A549 (cell line): Measurements from ENCODE around the gene ANKRD13A. TPM values are rescaled to one million over a fixed set of nuclear protein-coding genes. Genes with fewer than 3 reads are reported as not detected.
A peak's percentile ranks its signal among the peaks of the same experiment; 100 is the strongest.

Experiments used
- BHLHE40 ChIP-seq: IDR thresholded peaks from 2 replicates; pipeline ENCODE4 v1.6.1; 2012; ENCODE audit warnings: low read depth, low read length, inconsistent platforms
- CBX2 ChIP-seq: fragments of 200-600 bp; sonication (generic); IDR thresholded peaks from 2 replicates; pipeline ENCODE4 v1.6.1; 2016; ENCODE audit warnings: low read depth, mild to moderate bottlenecking, borderline replicate concordance
- CBX8 ChIP-seq: fragments of 200-600 bp; sonication (generic); IDR thresholded peaks from 2 replicates; pipeline ENCODE4 v1.6.1; 2016
- CHD4 ChIP-seq: fragments of 200-600 bp; sonication (generic); IDR thresholded peaks from 2 replicates; pipeline ENCODE4 v1.6.1; 2016; ENCODE audit warnings: antibody characterized with exemption, mild to moderate bottlenecking, borderline replicate concordance
- EHF ChIP-seq: fragments of 250-450 bp; sonication (Bioruptor Pico); IDR thresholded peaks from 2 replicates; pipeline ENCODE4 v1.5.0; 2020; ENCODE audit warnings: mild to moderate bottlenecking
- FOSB ChIP-seq: fragments of 250-450 bp; sonication (Bioruptor Pico); IDR thresholded peaks from 2 replicates; pipeline ENCODE4 v1.5.0; 2020; ENCODE audit warnings: mild to moderate bottlenecking, moderate library complexity
- FOSL2 ChIP-seq, 2 experiments: fragments of 450-650 bp in 1 of 2; fragments of >200 bp in 1 of 2; sonication (Bioruptor Twin) in 1 of 2; formaldehyde crosslinking; IDR thresholded peaks; 2 replicates each; pipeline versions ENCODE4 v1.5.0 to v1.6.1; 2016 to 2020; ENCODE audit warnings: mild to moderate bottlenecking in 1 of 2, moderate library complexity in 1 of 2
- HEYL ChIP-seq: fragments of 250-450 bp; sonication (Bioruptor Pico); IDR thresholded peaks from 2 replicates; pipeline ENCODE4 v1.8.0; 2021; ENCODE audit warnings: mild to moderate bottlenecking, moderate library complexity
- HMGXB4 ChIP-seq: fragments of 250-450 bp; sonication (Bioruptor Pico); IDR thresholded peaks from 2 replicates; pipeline ENCODE4 v1.5.0; 2021; ENCODE audit warnings: mild to moderate bottlenecking, moderate library complexity, borderline replicate concordance
- HOXA7 ChIP-seq: fragments of 250-450 bp; sonication (Bioruptor Pico); IDR thresholded peaks from 2 replicates; pipeline ENCODE4 v1.5.0; 2020; ENCODE audit warnings: mild to moderate bottlenecking, moderate library complexity
- HOXB13 ChIP-seq: fragments of 250-450 bp; sonication (Bioruptor Pico); IDR thresholded peaks from 2 replicates; pipeline ENCODE4 v1.5.0; 2020; ENCODE audit warnings: low read depth, mild to moderate bottlenecking, moderate library complexity
- HOXB5 ChIP-seq: fragments of 250-450 bp; sonication (Bioruptor Pico); IDR thresholded peaks from 2 replicates; pipeline ENCODE4 v1.5.0; 2020; ENCODE audit warnings: mild to moderate bottlenecking, moderate library complexity
- JUN ChIP-seq, 2 experiments: fragments of >200 bp; sonication (Bioruptor Twin); formaldehyde crosslinking; IDR thresholded peaks; 2 replicates in 1 of 2; 3 replicates in 1 of 2; pipeline ENCODE4 v1.6.1; 2016 to 2017
- JUNB ChIP-seq: fragments of >200 bp; sonication (Bioruptor Twin); formaldehyde crosslinking; IDR thresholded peaks from 2 replicates; pipeline ENCODE4 v1.6.1; 2016
- KDM1A ChIP-seq: fragments of 200-600 bp; sonication (generic); IDR thresholded peaks from 2 replicates; pipeline ENCODE4 v1.6.1; 2016; ENCODE audit warnings: low read depth, mild to moderate bottlenecking
- MAX ChIP-seq: IDR thresholded peaks from 2 replicates; pipeline ENCODE4 v1.6.1; 2012
- MAZ ChIP-seq: fragments of 150-350 bp; IDR thresholded peaks from 2 replicates; pipeline ENCODE4 v1.6.1; 2014; ENCODE audit warnings: antibody characterized with exemption, low read depth, low read length, borderline replicate concordance
- NFE2L2 ChIP-seq: fragments of 150-350 bp; conservative IDR thresholded peaks from 2 replicates; pipeline ENCODE4 v1.6.1; 2014; ENCODE audit warnings: low read length
- PHF8 ChIP-seq: fragments of 200-600 bp; sonication (generic); IDR thresholded peaks from 2 replicates; pipeline ENCODE4 v1.6.1; 2016; ENCODE audit warnings: low read depth, mild to moderate bottlenecking, antibody characterized with exemption, moderate library complexity, borderline replicate concordance
- POLR2A ChIP-seq: IDR thresholded peaks from 2 replicates; pipeline ENCODE4 v1.6.1; 2012; ENCODE audit warnings: mild to moderate bottlenecking, low read length
- RAD21 ChIP-seq, 2 experiments: fragments of >200 bp in 1 of 2; sonication (Bioruptor Twin) in 1 of 2; formaldehyde crosslinking in 1 of 2; IDR thresholded peaks in 1 of 2; conservative IDR thresholded peaks in 1 of 2; 2 replicates in 1 of 2; 3 replicates in 1 of 2; pipeline ENCODE4 v1.6.1; 2012 to 2018; ENCODE audit warnings: inconsistent platforms in 1 of 2
- RARB ChIP-seq: fragments of 250-450 bp; sonication (Bioruptor Pico); IDR thresholded peaks from 2 replicates; pipeline ENCODE4 v1.8.0; 2021; ENCODE audit warnings: mild to moderate bottlenecking, moderate library complexity
- REST ChIP-seq: fragments of 200-600 bp; sonication (generic); IDR thresholded peaks from 2 replicates; pipeline ENCODE4 v1.6.1; 2016; ENCODE audit warnings: antibody characterized with exemption, mild to moderate bottlenecking, moderate library complexity
- RFX5 ChIP-seq: fragments of 450-650 bp; IDR thresholded peaks from 2 replicates; pipeline ENCODE4 v1.7.1; 2014; ENCODE audit warnings: antibody characterized with exemption, mild to moderate bottlenecking, moderate library complexity
- TFCP2L1 ChIP-seq: fragments of 250-450 bp; sonication (Bioruptor Pico); IDR thresholded peaks from 2 replicates; pipeline ENCODE4 v1.5.0; 2021; ENCODE audit warnings: mild to moderate bottlenecking
- ZC3H11A ChIP-seq: fragments of 450-650 bp; IDR thresholded peaks from 2 replicates; pipeline ENCODE4 v1.6.1; 2014; ENCODE audit warnings: antibody characterized with exemption, mild to moderate bottlenecking
- ZFP36 ChIP-seq: fragments of 450-650 bp; IDR thresholded peaks from 2 replicates; pipeline ENCODE4 v1.6.1; 2014; ENCODE audit warnings: borderline replicate concordance; ENCODE audit not compliant: partially characterized antibody
- polyA plus RNA-seq, 4 experiments: library from polyadenylated mRNA; depleted of rRNA in 3 of 4; stranded (reverse); fragments of >200 nt; fragmentation: RNase III in 1 of 4; extraction: RNeasy Plus Mini Kit Qiagen cat#74134 plus additional on column Dnase treatment in 1 of 4; gene quantifications; 2 replicates in 3 of 4; 3 replicates in 1 of 4; pipeline ENCODE4 v1.2.3, GENCODE V29; 2011 to 2017
- TF ChIP-seq, protein P1 (sequence below): fragments of 450-650 bp; IDR thresholded peaks from 2 replicates; pipeline ENCODE4 v1.6.1; 2014; ENCODE audit warnings: antibody characterized with exemption
- TF ChIP-seq, protein P2 (sequence below): IDR thresholded peaks from 2 replicates; pipeline ENCODE4 v1.6.1; 2012
- TF ChIP-seq, protein P3 (sequence below): fragments of 150-350 bp; IDR thresholded peaks from 2 replicates; pipeline ENCODE4 v1.6.1; 2014; ENCODE audit warnings: low read depth, mild to moderate bottlenecking, low read length

Gene ANKRD13A
- polyA plus RNA-seq, 2 of the 4 experiments (the other 2 are of a cell fraction) = 12.1 to 23.8 TPM

DNA sequence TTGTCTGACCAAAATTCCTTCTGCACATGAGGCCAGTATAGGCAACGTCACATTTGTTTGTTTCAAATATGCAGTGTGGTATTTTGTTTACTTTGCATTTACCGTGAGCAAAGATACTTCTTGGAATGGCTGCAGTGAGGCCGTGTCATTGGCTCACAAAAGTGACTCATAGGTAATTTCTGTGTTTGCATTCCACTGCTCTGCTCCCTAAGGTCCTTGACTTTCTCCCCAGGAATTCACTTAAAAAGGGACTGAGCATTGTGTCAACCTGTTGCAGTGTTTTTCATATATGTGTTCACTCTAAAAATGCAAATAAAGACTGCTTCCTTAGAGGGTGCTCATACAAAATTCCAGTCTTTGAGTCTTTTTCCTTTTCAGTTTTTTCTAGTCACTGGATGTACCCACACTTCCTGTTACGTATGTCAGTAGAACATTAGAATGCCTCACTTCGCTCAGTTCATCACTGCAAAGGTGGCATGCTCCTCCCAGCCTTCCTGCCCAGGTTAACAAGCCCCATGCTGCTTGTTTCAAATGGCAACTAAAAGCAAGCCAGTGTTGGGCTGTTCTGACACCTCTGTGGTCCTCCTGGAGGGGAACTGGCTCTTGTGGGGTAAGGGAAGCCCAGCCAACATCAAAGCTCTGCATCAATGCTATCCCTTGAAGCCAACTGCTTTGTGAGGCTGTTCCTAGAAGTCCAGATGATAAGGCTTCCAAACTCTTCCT, 40.0 kb downstream of the ANKRD13A start (continued):
- no peak for TF ChIP-seq REST
- TF ChIP-seq JUNB = peak; percentile 93
- peak; percentile 88 for TF ChIP-seq MAX
- no peak for TF ChIP-seq HEYL (CRISPR knock-in tag)
- TF ChIP-seq TFCP2L1 (CRISPR knock-in tag) = no peak
- no peak for TF ChIP-seq NFE2L2
- TF ChIP-seq ZFP36 = no peak
- TF ChIP-seq HOXB5 (CRISPR knock-in tag) = peak; percentile 84; the same call in 1 of the 2 replicates
- no peak for TF ChIP-seq BHLHE40
- no peak for TF ChIP-seq CBX8
- TF ChIP-seq EHF (CRISPR knock-in tag) = 0 out of 2 replicates have a peak, but pooled peaks have one; percentile 74
- TF ChIP-seq, protein P1, sequence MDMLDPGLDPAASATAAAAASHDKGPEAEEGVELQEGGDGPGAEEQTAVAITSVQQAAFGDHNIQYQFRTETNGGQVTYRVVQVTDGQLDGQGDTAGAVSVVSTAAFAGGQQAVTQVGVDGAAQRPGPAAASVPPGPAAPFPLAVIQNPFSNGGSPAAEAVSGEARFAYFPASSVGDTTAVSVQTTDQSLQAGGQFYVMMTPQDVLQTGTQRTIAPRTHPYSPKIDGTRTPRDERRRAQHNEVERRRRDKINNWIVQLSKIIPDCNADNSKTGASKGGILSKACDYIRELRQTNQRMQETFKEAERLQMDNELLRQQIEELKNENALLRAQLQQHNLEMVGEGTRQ = no peak
- peak; percentile 78 for TF ChIP-seq HOXB13 (CRISPR knock-in tag)
- TF ChIP-seq HOXA7 = peak; percentile 72; the same call in 1 of the 2 replicates
- TF ChIP-seq RFX5 = no peak
- TF ChIP-seq POLR2A = no peak
- peak; percentile 93 to 97 for TF ChIP-seq JUN (IDR thresholded peaks at IDR 0.05)
- no peak for TF ChIP-seq CHD4
- no peak for TF ChIP-seq MAZ
- peak; percentile 93 for TF ChIP-seq FOSL2 (IDR thresholded peaks at IDR 0.05)
- TF ChIP-seq FOSL2 (CRISPR knock-in tag; IDR thresholded peaks at IDR 0.05) = peak; percentile 99
- TF ChIP-seq RAD21 (conservative IDR thresholded peaks at IDR 0.05 in 1 of 2, IDR thresholded peaks at IDR 0.05 in 1 of 2) = peak in 1 of 2 experiments; percentile 20; a peak in 3 of 5 replicates
- TF ChIP-seq, protein P2, sequence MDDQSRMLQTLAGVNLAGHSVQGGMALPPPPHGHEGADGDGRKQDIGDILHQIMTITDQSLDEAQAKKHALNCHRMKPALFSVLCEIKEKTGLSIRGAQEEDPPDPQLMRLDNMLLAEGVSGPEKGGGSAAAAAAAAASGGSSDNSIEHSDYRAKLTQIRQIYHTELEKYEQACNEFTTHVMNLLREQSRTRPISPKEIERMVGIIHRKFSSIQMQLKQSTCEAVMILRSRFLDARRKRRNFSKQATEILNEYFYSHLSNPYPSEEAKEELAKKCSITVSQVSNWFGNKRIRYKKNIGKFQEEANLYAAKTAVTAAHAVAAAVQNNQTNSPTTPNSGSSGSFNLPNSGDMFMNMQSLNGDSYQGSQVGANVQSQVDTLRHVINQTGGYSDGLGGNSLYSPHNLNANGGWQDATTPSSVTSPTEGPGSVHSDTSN = peak; percentile 65; the same call in 1 of the 2 replicates
- no peak for TF ChIP-seq CBX2
- TF ChIP-seq FOSB (CRISPR knock-in tag) = peak; percentile 80; the same call in 1 of the 2 replicates
- TF ChIP-seq ZC3H11A = no peak
- TF ChIP-seq, protein P3, sequence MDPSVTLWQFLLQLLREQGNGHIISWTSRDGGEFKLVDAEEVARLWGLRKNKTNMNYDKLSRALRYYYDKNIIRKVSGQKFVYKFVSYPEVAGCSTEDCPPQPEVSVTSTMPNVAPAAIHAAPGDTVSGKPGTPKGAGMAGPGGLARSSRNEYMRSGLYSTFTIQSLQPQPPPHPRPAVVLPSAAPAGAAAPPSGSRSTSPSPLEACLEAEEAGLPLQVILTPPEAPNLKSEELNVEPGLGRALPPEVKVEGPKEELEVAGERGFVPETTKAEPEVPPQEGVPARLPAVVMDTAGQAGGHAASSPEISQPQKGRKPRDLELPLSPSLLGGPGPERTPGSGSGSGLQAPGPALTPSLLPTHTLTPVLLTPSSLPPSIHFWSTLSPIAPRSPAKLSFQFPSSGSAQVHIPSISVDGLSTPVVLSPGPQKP = no peak
- no peak for TF ChIP-seq HMGXB4
- TF ChIP-seq PHF8 = no peak
- TF ChIP-seq KDM1A = no peak
- TF ChIP-seq RARB (CRISPR knock-in tag) = no peak; the same call in 1 of the 2 replicates
